SK-N-SH (cell line): ENCODE measurements around the gene CASKIN2. TPM values are rescaled to one million over a fixed set of nuclear protein-coding genes. Genes with fewer than 3 reads are reported as not detected.

Source experiments
- NFIC ChIP-seq: IDR thresholded peaks from 2 replicates; pipeline ENCODE4 v1.4.0; 2012; ENCODE audit warnings: borderline replicate concordance
- POLR2AphosphoS5 ChIP-seq: IDR thresholded peaks from 2 replicates; pipeline ENCODE4 v1.6.1; 2012; ENCODE audit warnings: low read depth, low read length
- polyA plus RNA-seq, 3 experiments: library from polyadenylated mRNA; depleted of rRNA; stranded (reverse); fragments of >200 nt; gene quantifications; 2 replicates each; pipeline ENCODE4 v1.2.3, GENCODE V29; 2012
- TF ChIP-seq, protein P1 (sequence below): fragments of 150-350 bp; IDR thresholded peaks from 2 replicates; pipeline ENCODE4 v1.6.1; 2016; ENCODE audit warnings: mild to moderate bottlenecking, low read depth, low read length

The CASKIN2 gene
- polyA plus RNA-seq, 1 of the 3 experiments (the other 2 are of a cell fraction) = 6.5 TPM

DNA sequence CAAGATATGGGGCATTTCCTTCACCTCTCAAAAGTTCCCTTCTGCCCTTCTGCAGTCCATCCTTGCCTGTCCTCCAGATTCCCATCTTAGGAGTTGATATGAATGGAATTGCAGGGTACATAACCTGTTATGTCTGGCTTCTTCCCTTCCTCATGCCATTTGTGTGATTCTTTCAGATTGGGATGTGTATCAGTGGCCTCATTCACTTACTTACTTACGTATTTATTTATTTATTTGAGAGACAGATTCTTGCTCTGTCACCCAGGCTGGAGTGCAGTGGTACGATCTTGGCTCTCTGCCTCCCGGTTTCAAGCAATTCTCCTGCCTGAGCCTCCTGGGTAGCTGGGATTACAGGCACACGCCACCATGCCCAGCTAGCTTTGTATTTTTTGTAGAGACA is 65.1 kb downstream of the CASKIN2 start (continued):
- TF ChIP-seq, protein P1, sequence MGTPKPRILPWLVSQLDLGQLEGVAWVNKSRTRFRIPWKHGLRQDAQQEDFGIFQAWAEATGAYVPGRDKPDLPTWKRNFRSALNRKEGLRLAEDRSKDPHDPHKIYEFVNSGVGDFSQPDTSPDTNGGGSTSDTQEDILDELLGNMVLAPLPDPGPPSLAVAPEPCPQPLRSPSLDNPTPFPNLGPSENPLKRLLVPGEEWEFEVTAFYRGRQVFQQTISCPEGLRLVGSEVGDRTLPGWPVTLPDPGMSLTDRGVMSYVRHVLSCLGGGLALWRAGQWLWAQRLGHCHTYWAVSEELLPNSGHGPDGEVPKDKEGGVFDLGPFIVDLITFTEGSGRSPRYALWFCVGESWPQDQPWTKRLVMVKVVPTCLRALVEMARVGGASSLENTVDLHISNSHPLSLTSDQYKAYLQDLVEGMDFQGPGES = no peak
- no peak for TF ChIP-seq POLR2AphosphoS5
- no peak for TF ChIP-seq NFIC

Other genes starting within 250 kb of the CASKIN2 start
- 65.4 and 70.0 TPM in 2 replicates for gene MIF4GD, start 244.3 kb downstream of the CASKIN2 start, polyA plus RNA-seq (2012; rRNA removed)
- 11.7 and 13.2 TPM in 2 replicates for gene SLC25A19, start 226.1 kb downstream of the CASKIN2 start, polyA plus RNA-seq (2012; rRNA removed)
- 81.6 and 89.6 TPM in 2 replicates for gene GRB2, start 109.9 kb downstream of the CASKIN2 start, polyA plus RNA-seq (2012; rRNA removed)
- 68.0 and 89.9 TPM in 2 replicates for gene TMEM94, start 58.9 kb downstream of the CASKIN2 start, polyA plus RNA-seq (2012; rRNA removed)
- gene TSEN54, start 991 bp upstream of the CASKIN2 start, polyA plus RNA-seq (2012; rRNA removed) = 29.8 and 37.7 TPM in 2 replicates
- gene LLGL2, start 10.2 kb upstream of the CASKIN2 start, polyA plus RNA-seq (2012; rRNA removed) = 4.4 and 6.7 TPM in 2 replicates
- gene MYO15B, start 72.3 kb upstream of the CASKIN2 start, polyA plus RNA-seq (2012; rRNA removed) = 9.7 and 10.3 TPM in 2 replicates
- gene SMIM5, start 117.9 kb upstream of the CASKIN2 start, polyA plus RNA-seq (2012; rRNA removed) = 0.02 TPM in 1 of 2 replicates, not detected in the other
- gene RECQL5, start 151.6 kb upstream of the CASKIN2 start, polyA plus RNA-seq (2012; rRNA removed) = 22.5 and 25.3 TPM in 2 replicates
- gene SAP30BP, start 151.8 kb upstream of the CASKIN2 start, polyA plus RNA-seq (2012; rRNA removed) = 145 and 158 TPM in 2 replicates
- 3.6 and 7.0 TPM in 2 replicates for gene ITGB4, start 205.9 kb upstream of the CASKIN2 start, polyA plus RNA-seq (2012; rRNA removed)
- gene GALK1, start 249.7 kb upstream of the CASKIN2 start, polyA plus RNA-seq (2012; rRNA removed) = 36.5 and 39.2 TPM in 2 replicates